SHP77 treated with DMSO at 0.1 percent for 48 hours (cell line): ENCODE data around the gene GRID2IP.

Source experiments
- DNase-seq: peaks from one replicate; lab custom pipeline; 2025; lab: John Stamatoyannopoulos, UW

GRID2IP gene

GRCh38 chr7:6562106-6562505 is 10.8 kb upstream of the GRID2IP start:
- DNase-seq: no peak

GRCh38 chr7:6559896-6560295 is 8.6 kb upstream of the GRID2IP start:
- no peak for DNase-seq

DNA sequence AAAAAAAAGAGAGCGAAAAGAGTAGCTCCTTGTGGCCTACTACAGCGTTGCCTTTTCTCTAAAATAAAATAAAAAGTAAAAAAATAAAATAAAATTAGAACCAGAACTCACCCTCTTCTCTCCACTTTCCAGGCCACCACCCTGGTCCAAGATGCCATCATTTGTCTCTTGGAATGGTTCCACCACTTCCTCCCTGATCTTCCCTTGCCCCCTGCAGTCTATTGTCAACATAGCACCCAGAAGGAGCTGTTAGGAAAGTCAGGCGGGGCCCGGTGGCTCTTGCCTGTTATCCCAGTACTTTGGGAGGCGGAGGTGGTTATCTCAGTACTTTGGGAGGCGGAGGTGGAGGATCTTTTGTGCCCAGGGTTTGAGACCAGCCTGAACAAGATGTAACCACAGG is 7.6 kb upstream of the GRID2IP start:
- no peak for DNase-seq

GRCh38 chr7:6556196-6556595 is 4.9 kb upstream of the GRID2IP start:
- DNase-seq: no peak

GRCh38 chr7:6554848-6555247 is 3.6 kb upstream of the GRID2IP start:
- DNase-seq: no peak

DNA sequence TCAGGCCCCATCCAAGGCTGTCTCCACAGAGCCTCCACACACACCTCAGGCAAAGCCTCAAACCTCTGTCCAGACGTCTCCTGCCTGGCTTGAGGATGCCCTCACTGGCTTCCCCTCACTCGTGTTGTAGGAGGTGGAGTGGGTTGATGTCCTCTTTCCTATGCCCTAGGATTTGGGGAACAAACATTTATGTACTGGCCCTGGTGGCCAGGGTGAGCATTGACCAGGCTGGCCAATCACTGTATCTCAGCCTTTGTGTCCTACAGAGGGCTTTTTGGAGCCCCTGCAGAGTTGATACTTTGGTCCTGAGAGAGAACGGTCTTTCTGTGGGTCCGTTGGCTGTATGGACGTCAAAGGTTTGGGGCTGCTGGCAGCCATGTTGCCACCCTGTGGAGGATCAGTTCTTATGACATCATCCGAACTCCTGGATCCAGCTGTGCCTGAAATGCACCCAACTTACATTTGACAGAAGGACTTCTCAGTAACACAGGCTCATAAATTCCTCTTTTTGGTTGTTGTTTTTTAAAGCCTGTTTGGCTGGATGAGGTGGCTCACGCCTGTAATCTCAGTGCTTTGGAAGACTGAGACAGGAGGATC is 2.3 kb upstream of the GRID2IP start:
- no peak for DNase-seq

DNA sequence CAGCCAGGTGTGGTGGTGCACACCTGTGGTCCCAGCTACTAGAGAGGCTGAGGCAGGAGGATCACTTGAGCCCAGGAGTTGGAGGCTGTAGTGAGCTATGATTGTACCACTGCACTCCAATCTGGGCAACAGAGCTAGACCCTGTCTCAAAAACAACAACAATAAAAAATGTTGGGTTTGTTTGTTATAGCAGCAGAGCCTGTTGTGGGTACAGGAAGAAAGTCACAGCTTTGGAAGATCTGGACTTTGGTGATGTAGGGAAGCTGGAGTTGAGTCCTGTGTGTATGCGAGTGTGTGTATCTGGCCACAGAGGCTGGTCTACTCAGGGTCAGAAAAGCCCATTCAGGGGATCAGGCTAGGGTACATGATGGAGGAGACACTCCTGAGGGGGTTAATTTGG is 3.9 kb downstream of the GRID2IP start:
- DNase-seq: no peak

DNA sequence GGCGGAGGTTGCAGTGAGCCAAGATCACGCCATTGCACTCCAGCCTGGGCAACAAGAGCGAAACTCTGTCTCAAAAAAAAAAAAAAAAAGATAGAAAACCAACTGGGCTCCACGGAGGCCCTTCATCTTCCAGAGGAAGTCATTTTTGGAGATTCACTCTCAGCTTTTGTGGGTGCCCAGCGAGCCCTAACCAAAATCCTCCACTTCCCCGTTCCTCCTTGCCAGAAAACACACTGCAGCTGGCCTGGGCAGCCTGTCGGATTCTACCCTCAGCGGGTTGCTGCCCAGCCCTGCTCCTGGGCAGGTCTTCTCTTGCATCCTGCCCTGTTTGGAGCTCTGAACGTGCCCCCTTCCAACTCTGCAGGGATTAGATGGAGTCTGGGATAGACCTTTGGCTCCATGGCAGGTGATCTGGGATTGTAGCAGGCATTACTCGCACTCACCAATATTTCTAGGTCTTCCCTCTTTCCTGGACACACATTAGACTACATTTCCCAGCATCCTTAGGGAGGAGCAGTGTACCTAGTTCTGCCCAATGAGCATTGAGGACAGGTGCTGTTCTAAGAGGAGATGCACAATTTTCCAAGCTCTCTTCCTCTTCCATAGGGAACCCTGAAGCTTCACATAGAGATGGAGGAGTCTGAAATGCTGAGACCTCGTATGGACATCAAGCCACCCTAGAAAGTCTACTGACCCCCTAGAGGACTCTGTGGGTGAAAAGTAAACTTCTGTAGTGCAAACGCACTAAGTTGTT is 4.6 kb downstream of the GRID2IP start:
- no peak for DNase-seq

DNA sequence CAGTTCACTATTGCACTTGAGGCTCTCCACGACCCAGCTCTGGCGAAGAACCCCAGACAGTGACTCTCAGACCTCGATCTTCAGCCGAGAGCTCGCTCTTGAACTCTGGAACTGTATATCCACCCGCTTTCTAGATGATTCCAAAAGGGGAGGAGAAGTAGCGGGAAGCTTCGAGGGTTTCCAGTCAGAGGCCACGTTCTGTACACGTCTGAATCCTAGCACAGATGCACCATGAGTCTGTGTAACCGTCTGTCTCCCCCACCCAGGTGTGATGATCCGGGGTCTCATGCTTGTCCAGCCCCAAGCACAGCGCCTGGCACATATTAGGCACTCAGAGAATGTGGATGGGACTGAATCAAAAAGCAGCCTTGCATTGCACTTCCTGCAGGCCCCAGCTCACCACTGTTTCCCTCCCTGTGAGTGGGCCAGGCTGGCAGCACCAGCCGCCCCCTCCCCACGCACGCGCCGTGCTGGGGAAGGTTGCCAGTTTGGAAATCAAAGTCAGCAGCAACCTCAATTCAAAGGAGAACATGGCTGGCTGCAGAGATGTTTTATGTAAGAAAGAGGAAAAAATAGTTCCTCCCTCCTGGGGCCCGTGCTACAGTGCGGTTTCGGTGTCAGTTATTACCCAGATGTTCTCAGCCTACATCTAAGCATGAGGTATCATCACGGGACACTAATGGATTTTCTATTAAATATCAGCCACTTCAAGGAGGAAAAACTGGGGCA is 5.7 kb downstream of the GRID2IP start:
- DNase-seq: no peak

GRCh38 chr7:6542368-6542767 is 8.9 kb downstream of the GRID2IP start:
- DNase-seq: no peak

DNA sequence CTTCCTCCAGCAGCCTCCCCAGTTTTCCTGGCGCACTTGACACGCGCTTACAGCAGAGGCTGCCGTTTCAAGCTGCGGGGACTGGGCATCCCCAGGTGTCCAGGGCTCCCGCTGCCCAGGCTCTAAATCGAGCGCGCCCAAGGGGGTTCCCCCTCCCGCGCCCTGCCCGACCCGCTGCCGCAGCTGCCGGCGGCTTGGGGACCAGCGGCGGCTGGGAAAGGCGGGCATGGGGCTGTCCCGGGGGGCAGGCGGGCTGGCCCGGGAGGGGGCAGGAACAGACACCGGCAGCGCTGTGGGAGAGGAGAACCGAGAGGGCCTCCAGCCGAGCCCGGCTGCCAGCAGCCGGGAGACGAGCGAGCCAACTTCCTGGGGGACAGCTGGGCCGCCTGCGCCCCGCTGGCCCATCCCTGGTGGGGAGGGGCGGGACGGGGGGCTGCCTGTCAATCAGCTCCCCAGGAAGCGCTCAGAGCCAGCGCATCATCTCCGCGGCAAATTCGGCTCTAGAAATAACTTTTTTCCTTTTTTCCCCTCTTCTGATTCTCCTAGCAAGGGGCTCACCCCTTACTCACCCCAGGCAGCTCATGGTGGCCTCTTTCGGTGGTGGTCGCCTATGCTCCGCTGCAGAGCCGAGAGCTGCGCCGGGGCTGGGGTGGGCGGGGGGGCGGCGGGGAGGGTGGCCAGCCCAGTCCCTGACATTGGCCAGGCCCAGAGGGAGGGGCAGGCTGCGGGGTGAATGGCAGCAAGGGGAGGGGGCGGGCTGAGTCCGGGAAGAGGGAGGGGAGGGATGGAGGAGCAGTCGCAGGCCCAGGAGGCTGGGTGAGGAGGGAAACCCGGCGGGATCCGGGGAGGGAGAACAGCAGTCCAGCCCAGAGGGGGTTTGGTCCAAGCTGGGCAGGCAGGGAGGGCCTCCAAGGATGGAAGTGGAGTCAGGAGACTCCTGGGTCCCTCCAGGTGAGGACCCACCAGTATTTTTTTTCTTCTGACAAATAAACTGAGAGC is 14.7 kb downstream of the GRID2IP start:
- DNase-seq: no peak

DNA sequence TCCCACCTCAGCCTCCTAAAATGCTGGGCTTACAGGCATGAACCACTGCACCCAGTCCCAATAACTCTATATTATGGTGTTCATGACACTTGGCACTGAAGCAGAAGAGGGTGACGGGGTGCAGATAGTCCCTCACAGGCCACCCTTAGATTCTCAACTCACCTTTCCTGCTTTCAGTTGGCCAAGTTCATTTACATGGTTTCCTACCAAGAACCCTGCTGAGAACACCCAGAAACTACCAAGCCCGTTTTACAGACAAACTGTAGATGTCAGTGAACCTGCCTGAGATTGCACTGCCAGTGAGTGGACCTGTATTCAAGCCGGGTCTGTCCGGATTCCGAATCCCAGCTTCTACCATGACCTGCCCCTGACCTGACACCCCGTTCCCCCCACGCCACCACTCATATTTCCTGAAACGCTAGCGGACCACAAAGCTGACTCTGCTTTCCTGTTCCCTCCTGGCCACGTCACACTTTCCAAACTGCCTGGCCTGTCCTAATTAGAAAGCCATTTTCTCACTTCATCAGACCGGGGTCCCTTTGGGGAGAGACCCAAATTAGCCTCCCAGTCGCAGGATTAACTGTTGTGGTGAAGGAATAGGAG is 17.3 kb downstream of the GRID2IP start:
- DNase-seq: no peak

GRCh38 chr7:6532516-6532915 is 18.7 kb downstream of the GRID2IP start:
- DNase-seq: no peak

- DNase-seq: no peak
Observed at GRCh38 chr7:6531492-6532279, 19.6 kb downstream of the GRID2IP start.

GRCh38 chr7:6530626-6531491 is 20.4 kb downstream of the GRID2IP start:
- DNase-seq: no peak

GRCh38 chr7:6529643-6530042 is 21.6 kb downstream of the GRID2IP start:
- no peak for DNase-seq

DNA sequence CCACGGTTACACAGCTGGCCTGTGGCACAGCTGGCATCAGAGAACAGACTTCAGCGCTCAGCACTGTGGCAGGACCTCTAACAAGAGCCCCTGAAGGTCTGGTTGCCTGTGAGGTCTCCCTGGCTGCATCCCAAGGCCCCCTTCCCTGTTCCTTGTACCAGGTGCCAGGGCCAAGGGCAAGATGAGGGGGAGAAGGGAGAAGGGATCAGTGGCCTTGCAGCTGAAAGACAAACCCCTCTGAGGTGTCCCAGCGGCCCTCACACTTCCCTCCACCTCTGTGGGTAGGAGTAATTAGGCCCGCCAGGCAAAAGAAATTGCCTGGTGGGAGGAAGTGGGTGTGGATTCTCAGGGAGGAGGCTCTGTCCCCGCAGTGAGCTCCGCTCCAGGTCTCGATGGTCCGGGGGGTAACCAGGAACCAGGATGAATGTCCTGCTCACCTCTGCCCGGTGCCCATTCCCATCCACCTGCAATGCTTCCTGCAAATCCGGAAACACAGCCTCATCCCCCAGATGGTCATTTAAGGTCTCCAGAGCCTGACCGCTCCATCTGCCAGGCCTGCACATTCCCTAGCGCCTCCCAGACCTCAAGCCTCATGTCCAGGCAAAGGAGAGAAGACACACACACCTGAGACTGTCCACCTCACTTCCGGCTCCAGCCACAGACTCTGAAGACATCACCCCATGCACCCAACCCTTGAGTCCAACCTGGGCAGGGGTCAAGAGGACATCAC is 22.7 kb downstream of the GRID2IP start:
- DNase-seq: no peak

GRCh38 chr7:6526997-6527378 is 24.3 kb downstream of the GRID2IP start:
- no peak for DNase-seq
